Measurements from ENCODE around the gene ZNF444.

The ZNF444 gene

DNA sequence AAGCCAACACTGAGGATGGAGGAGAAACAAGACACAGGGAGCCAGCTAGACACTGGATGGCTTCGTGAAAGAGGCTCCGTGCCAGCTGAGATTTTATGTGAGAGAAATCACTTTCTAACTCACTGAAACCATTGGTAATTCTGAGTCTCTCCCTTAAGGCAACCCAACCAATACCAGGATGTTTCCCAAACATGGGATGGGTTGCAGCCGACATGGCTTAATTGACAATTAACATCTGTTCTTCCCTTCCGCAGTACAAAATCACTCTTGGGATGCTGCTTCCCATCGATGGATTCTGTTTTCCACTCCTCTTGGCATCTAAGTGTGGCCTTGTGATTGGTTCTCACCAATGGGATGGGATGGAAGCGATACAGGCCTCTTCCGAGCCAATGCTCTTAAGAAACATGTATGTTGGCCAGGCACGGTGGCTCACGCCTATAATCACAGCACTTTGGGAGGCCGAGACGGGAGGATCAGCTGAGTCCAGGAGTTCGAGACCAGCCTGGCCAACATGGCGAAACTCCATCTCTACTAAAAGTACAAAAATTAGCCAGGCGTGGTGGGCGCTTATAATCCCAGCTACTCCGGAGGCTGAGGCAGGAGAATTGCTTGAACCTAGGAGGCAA is 17.7 kb upstream of the ZNF444 start:
- Histone ChIP-seq H4K5ac (ENCODE audit: low read length) (no peak overlapping the region), H2BK15ac (replicated peaks; ENCODE audit: low read depth) (no peak overlapping the region), H3K23ac (ENCODE audit: low read length) (no peak overlapping the region), H2BK5ac (ENCODE audit: low read length) (no peak overlapping the region), H3K79me2 (ENCODE audit: control insufficient read depth, insufficient read depth, low read length) (peaks cover 22% of the 10 kb centered on the region), H3K9ac (ENCODE audit: low read length) (no peak overlapping the region), H3K4me2 (ENCODE audit: low read length) (no peak overlapping the region), H3K79me1 (ENCODE audit: low read length) (peaks cover 6% of the 10 kb centered on the region), H3K18ac (ENCODE audit: low read length) (no peak overlapping the region), H2BK120ac (ENCODE audit: low read depth, low read length) (no peak overlapping the region), H3K36me3 (ENCODE audit: control insufficient read depth, insufficient read depth, low read length) (no peaks in the 10 kb centered on the region), H3K4me1 (ENCODE audit: control insufficient read depth, low read depth, low read length) (peaks cover 3% of the 10 kb centered on the region), H3K27ac (ENCODE audit: low read depth, low read length) (no peak overlapping the region), H3K4me3 (ENCODE audit: low read length) (no peak overlapping the region), H4K8ac (ENCODE audit: low read depth, low read length) (no peak overlapping the region), H3K56ac (ENCODE audit: low read length) (no peak overlapping the region), H2AK5ac (ENCODE audit: low read length) (no peak overlapping the region), H3K27me3 (ENCODE audit: insufficient read depth, low read length, poor library complexity) (no peaks in the 10 kb centered on the region), H3K4ac (ENCODE audit: low read depth, low read length) (no peak overlapping the region)
- no peak for DNase-seq
- no CpG with 5 or more reads among the region's 16 CpGs for WGBS (ENCODE audit: extremely low coverage, insufficient coverage, low lambda C conversion rate)

DNA sequence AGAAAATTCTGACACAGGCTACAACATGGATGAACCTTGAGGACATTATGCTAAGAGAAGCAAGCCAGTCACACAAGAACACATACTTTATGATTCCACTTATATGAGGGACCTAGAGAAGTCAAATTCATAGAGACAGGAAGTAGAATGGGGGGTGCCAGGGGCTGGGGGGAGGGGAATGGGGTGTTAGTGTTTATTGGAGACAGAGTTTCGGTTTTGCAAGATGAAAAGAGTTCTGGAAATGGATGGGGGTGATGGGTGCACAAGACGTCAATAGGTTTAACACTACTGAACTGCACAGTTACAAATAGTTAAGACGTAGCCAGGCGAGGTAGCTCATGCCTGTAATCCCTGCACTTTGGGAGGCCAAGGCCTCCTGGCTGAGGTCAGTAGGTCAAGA is 16.5 kb upstream of the ZNF444 start:
- Histone ChIP-seq H4K8ac (ENCODE audit: low read depth, low read length) (no peak overlapping the region), H2BK5ac (ENCODE audit: low read length) (no peak overlapping the region), H2BK120ac (ENCODE audit: low read depth, low read length) (no peak overlapping the region), H3K27me3 (ENCODE audit: insufficient read depth, low read length, poor library complexity) (no peaks in the 10 kb centered on the region), H3K4me3 (ENCODE audit: low read length) (no peak overlapping the region), H3K18ac (ENCODE audit: low read length) (no peak overlapping the region), H3K36me3 (ENCODE audit: control insufficient read depth, insufficient read depth, low read length) (no peaks in the 10 kb centered on the region), H3K4me2 (ENCODE audit: low read length) (no peak overlapping the region), H3K4me1 (ENCODE audit: control insufficient read depth, low read depth, low read length) (peaks cover under 1% of the 10 kb centered on the region), H3K27ac (ENCODE audit: low read depth, low read length) (no peak overlapping the region), H3K79me2 (ENCODE audit: control insufficient read depth, insufficient read depth, low read length) (peaks cover 10% of the 10 kb centered on the region), H3K23ac (ENCODE audit: low read length) (no peak overlapping the region), H2AK5ac (ENCODE audit: low read length) (no peak overlapping the region), H3K79me1 (ENCODE audit: low read length) (peaks cover under 1% of the 10 kb centered on the region), H3K9ac (ENCODE audit: low read length) (no peak overlapping the region), H4K5ac (ENCODE audit: low read length) (no peak overlapping the region), H3K4ac (ENCODE audit: low read depth, low read length) (no peak overlapping the region), H2BK15ac (replicated peaks; ENCODE audit: low read depth) (no peak overlapping the region), H3K56ac (ENCODE audit: low read length) (no peak overlapping the region)
- DNase-seq = no peak
- no CpG with 5 or more reads among the region's 4 CpGs for WGBS (ENCODE audit: extremely low coverage, insufficient coverage, low lambda C conversion rate)

DNA sequence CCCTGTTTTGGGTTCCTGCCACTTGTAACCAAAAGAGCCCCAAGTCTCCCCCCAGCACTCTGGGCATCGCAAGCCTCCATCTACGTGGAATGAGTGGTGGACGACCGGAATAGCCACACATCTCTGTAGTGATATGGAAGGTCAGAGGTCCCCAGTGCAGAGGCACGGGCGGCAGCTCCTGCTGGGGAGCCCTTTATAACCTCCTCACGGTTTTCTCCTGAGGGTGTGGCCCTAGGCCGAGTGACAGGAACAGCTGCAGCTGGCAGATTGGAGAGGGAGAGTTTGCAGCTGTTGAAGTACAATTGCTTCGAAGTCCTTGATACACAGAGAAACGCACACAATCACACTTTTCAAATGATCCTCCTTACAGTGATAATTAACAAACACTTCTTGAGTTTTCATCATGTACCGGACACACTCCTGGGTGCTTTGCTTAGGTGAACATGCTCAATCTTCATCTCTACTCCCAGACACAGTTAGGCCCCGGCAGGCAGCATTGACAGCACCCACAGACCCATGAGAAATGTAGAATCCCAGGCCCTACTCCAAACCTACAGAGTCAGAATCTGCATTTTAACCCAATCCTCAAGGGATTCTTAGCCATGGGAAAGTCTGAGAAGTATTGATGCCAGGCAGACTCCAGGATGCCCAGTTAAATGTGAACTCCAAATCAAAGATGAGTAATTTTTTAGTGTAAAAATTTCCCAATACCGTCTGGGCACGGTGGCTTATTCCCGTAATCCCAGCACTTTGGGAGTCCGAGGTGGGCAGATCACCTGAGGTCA is 15.1 kb upstream of the ZNF444 start:
- Histone ChIP-seq H3K4ac (ENCODE audit: low read depth, low read length) (no peak overlapping the region), H3K18ac (ENCODE audit: low read length) (no peak overlapping the region), H2BK15ac (replicated peaks; ENCODE audit: low read depth) (no peak overlapping the region)

DNA sequence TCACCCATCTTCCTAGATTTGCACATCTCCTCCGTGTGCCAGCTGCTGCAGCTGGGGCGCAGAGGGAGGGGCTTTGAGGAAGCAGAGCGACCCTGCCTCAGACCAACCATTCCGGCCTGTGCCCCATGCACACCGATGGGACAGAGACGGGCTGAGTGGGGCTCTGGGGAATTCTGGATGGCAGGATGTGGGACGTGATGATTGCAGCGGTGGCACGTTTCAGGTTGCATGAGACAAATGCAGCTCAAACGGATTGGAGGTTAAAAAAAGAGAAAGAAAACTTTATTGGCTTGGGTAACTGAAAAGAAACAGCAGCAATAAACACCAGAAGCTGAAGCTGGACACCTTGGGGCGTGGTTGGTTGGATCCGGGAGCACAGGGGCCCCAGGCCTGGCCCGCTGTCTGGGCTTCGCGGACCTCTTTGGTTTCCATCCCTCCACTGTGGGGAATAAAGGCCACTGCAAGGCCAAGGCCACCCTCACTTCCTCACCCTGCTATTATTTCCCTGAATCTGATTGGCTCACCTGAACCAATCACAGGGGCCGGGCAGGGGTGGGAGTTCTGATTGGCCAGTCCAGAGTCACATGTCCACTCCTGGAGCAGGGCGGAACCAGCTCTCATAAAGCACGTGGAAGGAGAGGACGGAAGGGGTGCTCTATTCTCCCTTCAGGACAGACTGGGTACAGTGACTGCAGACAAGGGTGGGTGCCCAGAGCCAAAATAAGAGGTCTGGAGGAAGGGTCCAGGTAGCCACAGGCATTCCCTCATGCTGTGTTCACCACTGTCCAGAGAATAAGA is 13.9 kb upstream of the ZNF444 start:
- H3K79me1 ChIP-seq (ENCODE audit: low read length) = no peaks in the 10 kb centered on the region
- H4K8ac ChIP-seq (ENCODE audit: low read depth, low read length) = no peak overlapping the region
- no peak overlapping the region for H4K5ac ChIP-seq (ENCODE audit: low read length)
- no peak overlapping the region for H3K27ac ChIP-seq (ENCODE audit: low read depth, low read length)
- H2BK5ac ChIP-seq (ENCODE audit: low read length) = no peak overlapping the region
- no peak overlapping the region for H3K23ac ChIP-seq (ENCODE audit: low read length)
- no peak overlapping the region for H2AK5ac ChIP-seq (ENCODE audit: low read length)
- H3K4me3 ChIP-seq (ENCODE audit: low read length) = no peak overlapping the region
- H3K4me1 ChIP-seq (ENCODE audit: control insufficient read depth, low read depth, low read length) = no peaks in the 10 kb centered on the region
- H3K79me2 ChIP-seq (ENCODE audit: control insufficient read depth, insufficient read depth, low read length) = no peaks in the 10 kb centered on the region
- no peak overlapping the region for H2BK120ac ChIP-seq (ENCODE audit: low read depth, low read length)
- no peak overlapping the region for H3K4me2 ChIP-seq (ENCODE audit: low read length)
- H3K18ac ChIP-seq (ENCODE audit: low read length) = no peak overlapping the region
- H3K27me3 ChIP-seq (ENCODE audit: insufficient read depth, low read length, poor library complexity) = no peaks in the 10 kb centered on the region
- DNase-seq = no peak
- no peak overlapping the region for H3K4ac ChIP-seq (ENCODE audit: low read depth, low read length)
- WGBS (ENCODE audit: extremely low coverage, insufficient coverage, low lambda C conversion rate) = no CpG with 5 or more reads among the region's 19 CpGs
- H3K36me3 ChIP-seq (ENCODE audit: control insufficient read depth, insufficient read depth, low read length) = no peaks in the 10 kb centered on the region
- no peak overlapping the region for H3K9ac ChIP-seq (ENCODE audit: low read length)
- no peak overlapping the region for H3K56ac ChIP-seq (ENCODE audit: low read length)
- no peak overlapping the region for H2BK15ac ChIP-seq (replicated peaks; ENCODE audit: low read depth)

More for the DNA sequence above, 15.1 kb upstream of the ZNF444 start:
- Histone ChIP-seq H3K4me1 (ENCODE audit: control insufficient read depth, low read depth, low read length) (no peaks in the 10 kb centered on the region), H3K56ac (ENCODE audit: low read length) (no peak overlapping the region), H3K9ac (ENCODE audit: low read length) (no peak overlapping the region), H2BK5ac (ENCODE audit: low read length) (no peak overlapping the region), H3K79me2 (ENCODE audit: control insufficient read depth, insufficient read depth, low read length) (no peaks in the 10 kb centered on the region), H3K79me1 (ENCODE audit: low read length) (no peaks in the 10 kb centered on the region), H3K4me3 (ENCODE audit: low read length) (no peak overlapping the region), H3K4me2 (ENCODE audit: low read length) (no peak overlapping the region), H4K5ac (ENCODE audit: low read length) (no peak overlapping the region), H4K8ac (ENCODE audit: low read depth, low read length) (no peak overlapping the region), H3K27me3 (ENCODE audit: insufficient read depth, low read length, poor library complexity) (no peaks in the 10 kb centered on the region), H2BK120ac (ENCODE audit: low read depth, low read length) (no peak overlapping the region), H2AK5ac (ENCODE audit: low read length) (no peak overlapping the region), H3K36me3 (ENCODE audit: control insufficient read depth, insufficient read depth, low read length) (no peaks in the 10 kb centered on the region), H3K23ac (ENCODE audit: low read length) (no peak overlapping the region), H3K27ac (ENCODE audit: low read depth, low read length) (no peak overlapping the region)
- no CpG with 5 or more reads among the region's 16 CpGs for WGBS (ENCODE audit: extremely low coverage, insufficient coverage, low lambda C conversion rate)
- no peak for DNase-seq

DNA sequence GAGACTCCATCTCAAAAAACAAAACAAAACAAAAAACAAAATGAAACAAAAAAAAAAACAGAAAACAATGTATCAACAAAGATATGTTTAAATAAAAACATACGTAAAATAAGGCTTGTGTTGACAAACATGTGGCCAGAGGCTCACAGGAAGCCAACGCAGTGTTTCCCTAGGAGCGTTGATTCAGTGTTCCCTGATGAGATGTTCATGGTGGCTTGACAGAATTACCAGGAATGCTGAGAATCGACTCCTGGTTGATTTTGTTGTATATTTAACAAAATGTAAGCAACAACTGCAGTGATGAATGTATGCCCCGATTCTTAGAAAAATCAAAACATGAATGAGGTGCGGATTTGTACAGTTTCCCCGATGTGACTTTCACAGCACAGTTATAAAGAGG is 11.1 kb upstream of the ZNF444 start:
- no peak for DNase-seq
- H3K79me1 ChIP-seq (ENCODE audit: low read length) = no peaks in the 10 kb centered on the region
- no peak overlapping the region for H2BK120ac ChIP-seq (ENCODE audit: low read depth, low read length)
- no peak overlapping the region for H3K4me3 ChIP-seq (ENCODE audit: low read length)
- H3K27me3 ChIP-seq (ENCODE audit: insufficient read depth, low read length, poor library complexity) = no peaks in the 10 kb centered on the region
- no peak overlapping the region for H2BK15ac ChIP-seq (replicated peaks; ENCODE audit: low read depth)
- no peak overlapping the region for H2AK5ac ChIP-seq (ENCODE audit: low read length)
- H4K5ac ChIP-seq (ENCODE audit: low read length) = no peak overlapping the region
- H3K9ac ChIP-seq (ENCODE audit: low read length) = no peak overlapping the region
- no CpG with 5 or more reads among the region's 7 CpGs for WGBS (ENCODE audit: extremely low coverage, insufficient coverage, low lambda C conversion rate)
- no peak overlapping the region for H4K8ac ChIP-seq (ENCODE audit: low read depth, low read length)
- no peaks in the 10 kb centered on the region for H3K79me2 ChIP-seq (ENCODE audit: control insufficient read depth, insufficient read depth, low read length)
- no peak overlapping the region for H2BK5ac ChIP-seq (ENCODE audit: low read length)
- no peak overlapping the region for H3K4ac ChIP-seq (ENCODE audit: low read depth, low read length)
- no peaks in the 10 kb centered on the region for H3K36me3 ChIP-seq (ENCODE audit: control insufficient read depth, insufficient read depth, low read length)
- H3K4me1 ChIP-seq (ENCODE audit: control insufficient read depth, low read depth, low read length) = no peaks in the 10 kb centered on the region
- no peak overlapping the region for H3K27ac ChIP-seq (ENCODE audit: low read depth, low read length)
- H3K4me2 ChIP-seq (ENCODE audit: low read length) = no peak overlapping the region
- H3K23ac ChIP-seq (ENCODE audit: low read length) = no peak overlapping the region
- no peak overlapping the region for H3K56ac ChIP-seq (ENCODE audit: low read length)
- H3K18ac ChIP-seq (ENCODE audit: low read length) = no peak overlapping the region
